GM18873 (cell line): ENCODE results near the gene PQBP1.

ENCODE experiments used
- ATAC-seq: cut with Tn5 transposase; IDR thresholded peaks from one replicate; pipeline ENCODE4 v1.9.1; 2021; ENCODE audit warnings: mild to moderate bottlenecking, moderate library complexity, moderate number of reproducible peaks; ENCODE audit not compliant: unreplicated experiment, low FRiP score

The PQBP1 gene

GRCh38 chrX:48899078-48899410 is 1.3 kb downstream of the PQBP1 start:
- no peak for ATAC-seq

- ATAC-seq = no peak
Observed at GRCh38 chrX:48901069-48901468, 3.3 kb downstream of the PQBP1 start.

- ATAC-seq = no peak
Observed at GRCh38 chrX:48902135-48902534, 4.4 kb downstream of the PQBP1 start.

- ATAC-seq = no peak
Observed at GRCh38 chrX:48902776-48903175, 5.0 kb downstream of the PQBP1 start.

GRCh38 chrX:48903290-48903689 is 5.6 kb downstream of the PQBP1 start:
- no peak for ATAC-seq

- ATAC-seq = no peak
Observed at GRCh38 chrX:48904180-48904579, 6.5 kb downstream of the PQBP1 start.

GRCh38 chrX:48904626-48905025 is 6.9 kb downstream of the PQBP1 start:
- ATAC-seq = no peak

GRCh38 chrX:48905090-48905790 is 7.5 kb downstream of the PQBP1 start:
- no peak for ATAC-seq

GRCh38 chrX:48908600-48908999 is 10.9 kb downstream of the PQBP1 start:
- ATAC-seq = no peak

- no peak for ATAC-seq
Observed at GRCh38 chrX:48909703-48910294, 12.1 kb downstream of the PQBP1 start.

GRCh38 chrX:48910926-48911411 is 13.2 kb downstream of the PQBP1 start:
- no peak for ATAC-seq

GRCh38 chrX:48911412-48912182 is 13.9 kb downstream of the PQBP1 start, which contains the start of gene SLC35A2:
Gene SLC35A2 (minus strand): TSS chrX:48911646. CDS start chrX:48911636, 10 bp downstream.
- peak; percentile 53 for ATAC-seq

GRCh38 chrX:48913605-48914366 is 16.1 kb downstream of the PQBP1 start:
- no peak for ATAC-seq

GRCh38 chrX:48914593-48915493 is 17.1 kb downstream of the PQBP1 start:
- ATAC-seq = no peak

GRCh38 chrX:48917139-48918001 is 19.6 kb downstream of the PQBP1 start:
- ATAC-seq = no peak

GRCh38 chrX:48918301-48918642 is 20.5 kb downstream of the PQBP1 start:
- no peak for ATAC-seq

- ATAC-seq = peak; percentile 61
Observed at GRCh38 chrX:48918643-48919340, 21.1 kb downstream of the PQBP1 start, which contains the start of gene PIM2. Gene PIM2 (minus strand): TSS chrX:48919024. CDS start chrX:48918834, 190 bp downstream.

GRCh38 chrX:48919360-48919841 is 21.7 kb downstream of the PQBP1 start:
- no peak for ATAC-seq
